WTC11 (cell line): ENCODE results near the gene GPR183. TPM values are rescaled to one million over a fixed set of nuclear protein-coding genes. Genes with fewer than 3 reads are reported as not detected.

ENCODE experiments used
- ATAC-seq: fragments of 200-7000 bp; cut with Tn5 transposase; 2 replicates; pipeline ENCODE4 v1.10.0; 2021; ENCODE audit warnings: mild to moderate bottlenecking, moderate library complexity
- CTCF ChIA-PET: fragments of 300-600 bp; sonication (Branson Sonifier 250); formaldehyde crosslinking; loops from one replicate; lab custom pipeline; 2021; ENCODE audit warnings: antibody characterized with exemption; lab: Charles Lee
- POLR2A ChIA-PET: fragments of 350-600 bp; sonication (Branson Sonifier 250); formaldehyde crosslinking; loops from one replicate; lab custom pipeline; 2021; ENCODE audit warnings: antibody characterized with exemption; lab: Charles Lee
- DNase-seq: peaks from one replicate; pipeline ENCODE4 v3.0.0; 2021; ENCODE audit warnings: low spot score
- H3K27ac Mint-ChIP-seq: 2 replicates; pipeline ENCODE4 v1.8.0; 2021; ENCODE audit warnings: mixed read lengths
- H3K27me3 Mint-ChIP-seq: 2 replicates; pipeline ENCODE4 v1.8.0; 2021; ENCODE audit warnings: low read depth, mild to moderate bottlenecking, moderate library complexity, mixed read lengths
- H3K36me3 Mint-ChIP-seq: 2 replicates; pipeline ENCODE4 v1.8.0; 2021; ENCODE audit warnings: mixed read lengths
- H3K4me1 Mint-ChIP-seq: 2 replicates; pipeline ENCODE4 v1.8.0; 2022; ENCODE audit warnings: mixed read lengths
- H3K4me3 Mint-ChIP-seq: 2 replicates; pipeline ENCODE4 v1.8.0; 2021; ENCODE audit warnings: mild to moderate bottlenecking, moderate library complexity, mixed read lengths
- H3K9me3 Mint-ChIP-seq: 2 replicates; pipeline ENCODE4 v1.8.0; 2021; ENCODE audit warnings: mixed read lengths
- ATF2 ChIP-seq: sonication (generic); formaldehyde crosslinking; IDR thresholded peaks from 2 replicates; pipeline ENCODE4 v1.8.1; 2022; ENCODE audit warnings: low read depth, missing genetic modification reagents, borderline replicate concordance
- CREM ChIP-seq: sonication (generic); formaldehyde crosslinking; IDR thresholded peaks from 2 replicates; pipeline ENCODE4 v1.8.1; 2022; ENCODE audit warnings: mild to moderate bottlenecking, missing genetic modification reagents, moderate library complexity
- ELF4 ChIP-seq: sonication (generic); formaldehyde crosslinking; IDR thresholded peaks from 2 replicates; pipeline ENCODE4 v1.8.1; 2022; ENCODE audit warnings: low read depth, mild to moderate bottlenecking, moderate library complexity, missing genetic modification reagents
- GABPB1 ChIP-seq: sonication (generic); formaldehyde crosslinking; IDR thresholded peaks from 2 replicates; pipeline ENCODE4 v1.8.1; 2023; ENCODE audit warnings: mild to moderate bottlenecking, missing genetic modification reagents
- NFYB ChIP-seq: sonication (generic); formaldehyde crosslinking; conservative IDR thresholded peaks from 2 replicates; pipeline ENCODE4 v1.8.0; 2022; ENCODE audit warnings: low read depth, missing genetic modification reagents
- NR2C2 ChIP-seq: sonication (generic); formaldehyde crosslinking; IDR thresholded peaks from 2 replicates; pipeline ENCODE4 v1.8.0; 2022; ENCODE audit warnings: mild to moderate bottlenecking, missing genetic modification reagents
- RELA ChIP-seq: sonication (generic); formaldehyde crosslinking; IDR thresholded peaks from 2 replicates; pipeline ENCODE4 v1.8.1; 2022; ENCODE audit warnings: missing genetic modification reagents, mild to moderate bottlenecking, borderline replicate concordance
- SP1 ChIP-seq: sonication (generic); formaldehyde crosslinking; conservative IDR thresholded peaks from 2 replicates; pipeline ENCODE4 v1.8.1; 2022; ENCODE audit warnings: missing genetic modification reagents
- STAT6 ChIP-seq: sonication (generic); formaldehyde crosslinking; conservative IDR thresholded peaks from 2 replicates; pipeline ENCODE4 v1.8.1; 2023; ENCODE audit warnings: mild to moderate bottlenecking, low read depth, missing genetic modification reagents, moderate library complexity
- TP53 ChIP-seq: sonication (generic); formaldehyde crosslinking; IDR thresholded peaks from 2 replicates; pipeline ENCODE4 v1.8.1; 2023; ENCODE audit warnings: mild to moderate bottlenecking, missing genetic modification reagents
- ZNF232 ChIP-seq: sonication (generic); formaldehyde crosslinking; IDR thresholded peaks from 2 replicates; pipeline ENCODE4 v1.8.0; 2022; ENCODE audit warnings: mild to moderate bottlenecking, missing genetic modification reagents
- ZNF532 ChIP-seq: fragments of 250-450 bp; sonication (Bioruptor Pico); IDR thresholded peaks from 2 replicates; pipeline ENCODE4 v1.9.0; 2021; ENCODE audit warnings: mild to moderate bottlenecking, borderline replicate concordance
- ZNF671 ChIP-seq: fragments of 250-450 bp; sonication (Bioruptor Pico); IDR thresholded peaks from 2 replicates; pipeline ENCODE4 v1.8.0; 2021; ENCODE audit warnings: mild to moderate bottlenecking
- total RNA-seq: library from RNA; stranded (reverse); gene quantifications from 3 replicates; pipeline ENCODE4 v1.2.3, GENCODE V29; 2021
- TF ChIP-seq, protein P1 (sequence below): sonication (generic); formaldehyde crosslinking; IDR thresholded peaks from 2 replicates; pipeline ENCODE4 v1.8.0; 2023; ENCODE audit warnings: missing genetic modification reagents
- TF ChIP-seq, protein P2 (sequence below): sonication (generic); formaldehyde crosslinking; IDR thresholded peaks from 2 replicates; pipeline ENCODE4 v1.8.1; 2023; ENCODE audit warnings: mild to moderate bottlenecking, missing genetic modification reagents
- TF ChIP-seq, protein P3 (sequence below): sonication (generic); formaldehyde crosslinking; IDR thresholded peaks from 2 replicates; pipeline ENCODE4 v1.8.0; 2022; ENCODE audit warnings: mild to moderate bottlenecking, missing genetic modification reagents

The GPR183 gene
- total RNA-seq, 1 experiment from 2014 or later, result 0.13 TPM

- no peak for TF ChIP-seq ZNF532 (CRISPR knock-in tag)
- TF ChIP-seq CREM (CRISPR knock-in tag), result no peak
- TF ChIP-seq TP53 (CRISPR knock-in tag), result no peak
Measured at GRCh38 chr13:99299256-99299919, 7.8 kb downstream of the GPR183 start (continued).

DNA sequence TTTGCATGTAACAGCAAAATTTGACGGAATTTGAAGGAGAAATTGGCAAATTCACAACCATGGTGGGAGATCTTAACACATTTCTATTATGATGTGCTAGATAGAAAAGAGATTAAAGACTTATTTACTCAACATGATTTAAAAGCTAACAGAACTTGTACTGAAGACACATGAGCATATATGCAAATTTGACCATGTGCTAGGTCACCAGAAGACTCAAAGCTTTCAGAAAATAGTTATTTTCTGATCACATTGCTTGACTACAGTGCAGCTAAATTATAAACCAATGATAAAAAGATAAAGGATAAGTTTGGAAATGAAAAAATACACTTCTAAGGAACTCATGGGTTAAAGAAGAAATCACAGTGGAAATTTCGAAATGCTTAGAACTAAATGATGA lies 9.1 kb downstream of the GPR183 start:
- no peaks in the 10 kb centered on the region for H3K36me3 Mint-ChIP-seq
- H3K27ac Mint-ChIP-seq, result no peak overlapping the region
- CTCF ChIA-PET, result no interaction called here
- H3K4me3 Mint-ChIP-seq, result no peak overlapping the region
- ATAC-seq (no peak), DNase-seq (no peak)
- H3K9me3 Mint-ChIP-seq, result no peaks in the 10 kb centered on the region
- POLR2A ChIA-PET, result no interaction called here
- H3K4me1 Mint-ChIP-seq, result peaks cover 8% of the 10 kb centered on the region
- H3K27me3 Mint-ChIP-seq, result no peaks in the 10 kb centered on the region
- TF ChIP-seq CREM (CRISPR knock-in tag) (no peak), ZNF232 (CRISPR knock-in tag) (no peak), RELA (no peak), ELF4 (CRISPR knock-in tag) (no peak), ATF2 (CRISPR knock-in tag) (no peak), STAT6 (no peak), SP1 (no peak), GABPB1 (CRISPR knock-in tag) (no peak), NFYB (CRISPR knock-in tag) (no peak), NR2C2 (no peak), ZNF532 (CRISPR knock-in tag) (no peak), ZNF671 (CRISPR knock-in tag) (no peak)
- TF ChIP-seq, protein P1, sequence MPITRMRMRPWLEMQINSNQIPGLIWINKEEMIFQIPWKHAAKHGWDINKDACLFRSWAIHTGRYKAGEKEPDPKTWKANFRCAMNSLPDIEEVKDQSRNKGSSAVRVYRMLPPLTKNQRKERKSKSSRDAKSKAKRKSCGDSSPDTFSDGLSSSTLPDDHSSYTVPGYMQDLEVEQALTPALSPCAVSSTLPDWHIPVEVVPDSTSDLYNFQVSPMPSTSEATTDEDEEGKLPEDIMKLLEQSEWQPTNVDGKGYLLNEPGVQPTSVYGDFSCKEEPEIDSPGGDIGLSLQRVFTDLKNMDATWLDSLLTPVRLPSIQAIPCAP, result no peak
- TF ChIP-seq, protein P2, sequence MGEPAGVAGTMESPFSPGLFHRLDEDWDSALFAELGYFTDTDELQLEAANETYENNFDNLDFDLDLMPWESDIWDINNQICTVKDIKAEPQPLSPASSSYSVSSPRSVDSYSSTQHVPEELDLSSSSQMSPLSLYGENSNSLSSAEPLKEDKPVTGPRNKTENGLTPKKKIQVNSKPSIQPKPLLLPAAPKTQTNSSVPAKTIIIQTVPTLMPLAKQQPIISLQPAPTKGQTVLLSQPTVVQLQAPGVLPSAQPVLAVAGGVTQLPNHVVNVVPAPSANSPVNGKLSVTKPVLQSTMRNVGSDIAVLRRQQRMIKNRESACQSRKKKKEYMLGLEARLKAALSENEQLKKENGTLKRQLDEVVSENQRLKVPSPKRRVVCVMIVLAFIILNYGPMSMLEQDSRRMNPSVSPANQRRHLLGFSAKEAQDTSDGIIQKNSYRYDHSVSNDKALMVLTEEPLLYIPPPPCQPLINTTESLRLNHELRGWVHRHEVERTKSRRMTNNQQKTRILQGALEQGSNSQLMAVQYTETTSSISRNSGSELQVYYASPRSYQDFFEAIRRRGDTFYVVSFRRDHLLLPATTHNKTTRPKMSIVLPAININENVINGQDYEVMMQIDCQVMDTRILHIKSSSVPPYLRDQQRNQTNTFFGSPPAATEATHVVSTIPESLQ (CRISPR knock-in tag), result no peak
- TF ChIP-seq, protein P3, sequence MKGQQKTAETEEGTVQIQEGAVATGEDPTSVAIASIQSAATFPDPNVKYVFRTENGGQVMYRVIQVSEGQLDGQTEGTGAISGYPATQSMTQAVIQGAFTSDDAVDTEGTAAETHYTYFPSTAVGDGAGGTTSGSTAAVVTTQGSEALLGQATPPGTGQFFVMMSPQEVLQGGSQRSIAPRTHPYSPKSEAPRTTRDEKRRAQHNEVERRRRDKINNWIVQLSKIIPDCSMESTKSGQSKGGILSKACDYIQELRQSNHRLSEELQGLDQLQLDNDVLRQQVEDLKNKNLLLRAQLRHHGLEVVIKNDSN (CRISPR knock-in tag), result no peak
